ENCODE results near the gene NEDD9. TPM values are rescaled to one million over a fixed set of nuclear protein-coding genes. Genes with fewer than 3 reads are reported as not detected.

NEDD9 gene
- total RNA-seq, 4 donors from 2014 or later = 51.7 to 136 (median 94.0) TPM

DNA sequence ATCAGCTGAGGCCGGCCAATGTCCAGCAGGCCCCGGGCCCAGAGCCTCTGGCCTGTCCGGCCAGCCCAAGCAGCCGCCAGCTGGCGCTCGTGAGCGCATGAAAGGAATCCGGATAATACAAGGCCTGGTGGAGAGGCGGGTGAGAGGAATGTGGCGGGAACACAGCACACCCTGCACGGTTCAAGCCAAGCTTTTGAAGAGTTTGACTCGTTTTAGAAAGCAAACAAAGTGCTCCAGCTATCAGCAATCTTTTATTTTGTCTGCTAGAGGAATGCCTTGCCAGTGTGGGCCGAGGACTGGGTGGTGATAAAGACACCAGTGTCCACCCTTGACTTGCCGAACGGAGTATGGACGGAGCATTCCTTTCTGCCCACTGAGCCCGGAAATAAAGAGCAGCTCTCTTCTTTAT is 9.3 kb upstream of the NEDD9 start:
- no peak for TF ChIP-seq CTCF (IDR thresholded peaks at IDR 0.05; ENCODE audit: low read depth)

- TF ChIP-seq CTCF (IDR thresholded peaks at IDR 0.05; ENCODE audit: low read depth) = no peak
Measured at GRCh38 chr6:11241154-11241792, 8.8 kb upstream of the NEDD9 start.

GRCh38 chr6:11237956-11238355 is 5.5 kb upstream of the NEDD9 start:
- TF ChIP-seq CTCF (IDR thresholded peaks at IDR 0.05; ENCODE audit: low read depth) = no peak

DNA sequence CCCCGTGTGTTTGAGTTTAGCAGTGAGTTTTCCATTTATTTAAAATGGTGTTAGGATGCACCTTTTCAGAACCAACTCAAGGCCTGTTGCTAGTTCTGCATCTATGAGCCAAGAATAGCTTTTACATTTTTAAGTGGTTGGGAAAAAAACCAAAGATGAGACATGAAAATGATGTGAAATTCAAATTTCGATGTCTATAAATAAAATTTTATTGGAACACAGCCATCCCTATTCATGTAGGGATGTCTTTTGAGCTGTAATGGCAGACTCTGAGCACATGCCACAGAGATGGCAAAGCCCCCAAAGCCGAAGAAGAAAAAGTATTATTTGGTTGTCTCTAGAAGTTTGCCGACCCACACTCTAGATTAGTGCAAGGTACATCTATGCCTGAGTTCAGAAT is 5.0 kb upstream of the NEDD9 start:
- TF ChIP-seq CTCF (IDR thresholded peaks at IDR 0.05; ENCODE audit: low read depth) = no peak

DNA sequence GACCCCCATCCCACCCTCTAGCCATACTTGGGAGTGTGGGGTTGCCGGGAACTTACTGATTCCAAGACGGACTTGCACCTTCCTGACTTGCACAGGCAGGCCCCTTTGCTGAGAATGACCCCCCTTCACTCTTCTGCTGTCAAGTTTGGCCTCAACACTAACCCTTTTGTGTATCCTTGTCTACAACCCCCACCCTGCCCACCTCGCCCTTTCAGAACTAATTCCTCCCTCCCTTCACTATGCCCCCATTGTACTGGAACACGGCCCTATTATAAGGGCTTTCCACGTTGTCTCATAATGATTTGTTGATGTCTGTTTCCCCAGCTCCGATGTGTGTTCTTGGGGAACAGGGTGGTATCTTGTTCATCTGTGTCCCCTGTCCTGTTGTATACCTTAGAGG is 4.4 kb upstream of the NEDD9 start:
- TF ChIP-seq CTCF (IDR thresholded peaks at IDR 0.05; ENCODE audit: low read depth) = no peak

- TF ChIP-seq CTCF (IDR thresholded peaks at IDR 0.05; ENCODE audit: low read depth) = no peak
Measured at GRCh38 chr6:11236076-11236750, 3.7 kb upstream of the NEDD9 start.

DNA sequence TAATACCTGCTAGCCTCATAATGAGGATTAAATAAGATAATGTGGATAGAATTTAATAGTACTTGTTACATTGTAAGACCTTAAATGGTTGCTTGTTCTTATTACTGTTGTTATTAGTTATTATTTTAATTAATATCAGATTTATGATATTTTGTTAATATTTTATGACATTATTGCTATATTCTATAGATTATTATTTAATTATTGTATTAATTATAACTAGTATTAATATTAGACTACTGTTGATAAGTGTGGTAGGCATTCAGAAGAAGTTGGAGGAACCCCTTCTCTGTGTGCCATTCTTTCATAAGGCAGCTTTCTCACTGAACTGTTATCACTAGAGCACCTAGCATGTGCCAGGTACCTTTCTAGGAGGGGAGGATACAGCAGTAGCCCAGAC is 2.6 kb upstream of the NEDD9 start:
- TF ChIP-seq CTCF (IDR thresholded peaks at IDR 0.05; ENCODE audit: low read depth) = no peak

Data from subcutaneous adipose tissue (tissue), 4 donors.